Coronary artery (tissue), 2 donors: ENCODE measurements around the gene ABCC4.
"Not testable (repeated sequence)": the region's sequence is repeated elsewhere in the genome, so short reads cannot be mapped to it uniquely, and the experiment has no call there.

Source experiments
- DNase-seq: peaks from one replicate; pipeline ENCODE4 v3.0.0-alpha.2; 2017; ENCODE audit warnings: low spot score
- H3K27ac ChIP-seq, 2 donors: fragments of 200-600 bp; sonication (generic); one replicate each; pipeline ENCODE4 v1.5.1; 2016 to 2019
- H3K4me3 ChIP-seq: fragments of 200-600 bp; sonication (generic); 2 replicates; pipeline ENCODE4 v1.5.1; 2016; ENCODE audit warnings: mild to moderate bottlenecking, moderate library complexity
- CTCF ChIP-seq: fragments of 200-600 bp; sonication (generic); IDR thresholded peaks from one replicate; pipeline ENCODE4 v1.5.1; 2019; ENCODE audit warnings: antibody characterized with exemption

The ABCC4 gene

GRCh38 chr13:95174517-95174916, 126.7 kb downstream of the ABCC4 start:
- TF ChIP-seq CTCF, result no peak
- Histone ChIP-seq H3K4me3 (no peak overlapping the region), H3K27ac (no peak overlapping the region)
- DNase-seq, result no peak

GRCh38 chr13:95168191-95168590, 133.1 kb downstream of the ABCC4 start:
- TF ChIP-seq CTCF, result no peak
- Histone ChIP-seq H3K27ac (no peak overlapping the region), H3K4me3 (no peak overlapping the region)
- DNase-seq, result no peak

GRCh38 chr13:95167003-95167402, 134.2 kb downstream of the ABCC4 start:
- not testable (repeated sequence) for H3K4me3 ChIP-seq, DNase-seq, H3K27ac ChIP-seq

- DNase-seq, result no peak
- no peak for TF ChIP-seq CTCF
- Histone ChIP-seq H3K27ac (no peak overlapping the region), H3K4me3 (no peak overlapping the region)
Observed at GRCh38 chr13:95164830-95165229, 136.4 kb downstream of the ABCC4 start.

- TF ChIP-seq CTCF, result no peak
- no peak for DNase-seq
- Histone ChIP-seq H3K27ac (no peak overlapping the region), H3K4me3 (no peak overlapping the region)
Observed at GRCh38 chr13:95160112-95160906, 140.9 kb downstream of the ABCC4 start.

- H3K4me3 ChIP-seq, result no peak overlapping the region
- no peak for TF ChIP-seq CTCF
- no peak overlapping the region for H3K27ac ChIP-seq
- no peak for DNase-seq
Observed at GRCh38 chr13:95159458-95159857, 141.8 kb downstream of the ABCC4 start.

- TF ChIP-seq CTCF, result no peak
- DNase-seq, result no peak
- no peak overlapping the region for H3K4me3 ChIP-seq
Observed at GRCh38 chr13:95156208-95156607, 145.0 kb downstream of the ABCC4 start.

More at GRCh38 chr13:95156208-95156607, 145.0 kb downstream of the ABCC4 start:
- no peak overlapping the region for H3K27ac ChIP-seq
